Thyroid gland (tissue), 4 donors: ENCODE data around the gene SNX8.
"Not testable (repeated sequence)": the region's sequence is repeated elsewhere in the genome, so short reads cannot be mapped to it uniquely, and the experiment has no call there.

Experiments used
- CTCF ChIP-seq, 6 experiments: fragments of 200-600 bp in 3 of 6; fragments of 450-650 bp in 3 of 6; sonication (generic) in 3 of 6; IDR thresholded peaks; one replicate each; pipeline ENCODE4 v1.5.1; 2016 to 2019; ENCODE audit warnings: antibody characterized with exemption in 6 of 6, mild to moderate bottlenecking in 2 of 6, inconsistent platforms in 1 of 6, moderate library complexity in 1 of 6
- POLR2A ChIP-seq, 2 donors: fragments of 450-650 bp; IDR thresholded peaks; one replicate each; pipeline ENCODE4 v1.6.1; 2017; ENCODE audit warnings: antibody characterized with exemption in 2 of 2, mild to moderate bottlenecking in 2 of 2, moderate library complexity in 1 of 2

- TF ChIP-seq CTCF, POLR2A (IDR thresholded peaks at IDR 0.05): not testable (repeated sequence)
Observed at GRCh38 chr7:2347351-2348063, 33.3 kb upstream of the SNX8 start.
